HG03378 (cell line): Measurements from ENCODE around the gene PSD.

Source experiments
- ATAC-seq: cut with Tn5 transposase; IDR thresholded peaks from one replicate; pipeline ENCODE4 v1.9.1; 2021; ENCODE audit warnings: mild to moderate bottlenecking, moderate library complexity; ENCODE audit not compliant: unreplicated experiment

PSD gene

DNA sequence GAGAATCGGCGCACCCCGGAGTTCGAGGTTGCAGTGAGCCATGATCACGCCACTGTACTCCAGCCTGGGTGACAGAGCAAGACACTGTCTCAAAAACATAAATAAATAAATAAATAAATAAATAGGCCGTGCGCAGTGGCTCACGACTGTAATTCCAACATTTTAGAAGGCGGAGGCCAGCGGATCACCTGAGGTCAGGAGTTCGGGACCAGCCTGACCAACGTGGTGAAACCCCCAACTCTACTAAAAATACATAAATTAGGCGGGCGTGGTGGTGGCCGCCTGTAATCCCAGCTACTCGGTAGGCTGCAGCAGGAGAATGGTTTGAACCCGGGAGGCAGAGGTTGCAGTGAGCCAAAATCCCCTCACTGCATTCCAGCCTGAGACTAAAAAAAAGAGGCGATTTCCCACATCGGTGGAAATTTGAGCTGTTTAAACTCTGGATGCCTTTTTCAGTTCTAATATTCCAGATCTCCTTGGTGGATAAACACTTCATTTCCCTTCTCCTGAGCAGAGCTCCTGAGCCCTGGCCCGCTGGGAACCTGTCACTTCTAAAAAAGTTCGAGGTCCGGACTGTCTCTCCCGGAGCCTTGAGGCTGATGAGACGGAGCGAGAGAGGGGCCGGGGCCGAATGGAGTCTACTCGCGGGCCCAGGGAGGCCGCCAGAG lies 25.0 kb downstream of the PSD start:
- ATAC-seq = no peak

GRCh38 chr10:102392306-102392705 lies 26.3 kb downstream of the PSD start:
- no peak for ATAC-seq

DNA sequence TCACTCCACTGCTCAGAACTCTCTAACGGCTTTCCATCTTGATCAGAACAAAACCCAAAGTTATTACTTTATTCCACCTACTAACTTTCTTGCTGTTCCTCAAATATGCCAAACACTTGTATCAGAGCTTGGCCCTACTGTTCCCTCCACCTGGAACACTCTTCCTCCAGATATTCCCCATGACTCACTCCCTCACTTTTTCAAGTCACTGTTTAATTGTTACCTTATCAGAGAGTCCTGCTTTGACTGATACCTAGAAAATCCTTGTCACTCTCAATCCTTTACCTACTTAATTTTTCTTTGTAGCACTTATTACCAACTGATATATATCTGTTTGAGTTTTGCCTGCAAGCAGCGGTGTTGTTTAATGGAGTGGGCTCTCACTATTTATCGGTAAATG lies 28.7 kb downstream of the PSD start:
- no peak for ATAC-seq

- ATAC-seq = no peak
Observed at GRCh38 chr10:102384606-102385429, 33.8 kb downstream of the PSD start.

GRCh38 chr10:102384053-102384452 lies 34.5 kb downstream of the PSD start:
- no peak for ATAC-seq

- ATAC-seq = no peak
Observed at GRCh38 chr10:102382871-102383270, 35.7 kb downstream of the PSD start.

GRCh38 chr10:102381983-102382382 lies 36.6 kb downstream of the PSD start:
- ATAC-seq = no peak

DNA sequence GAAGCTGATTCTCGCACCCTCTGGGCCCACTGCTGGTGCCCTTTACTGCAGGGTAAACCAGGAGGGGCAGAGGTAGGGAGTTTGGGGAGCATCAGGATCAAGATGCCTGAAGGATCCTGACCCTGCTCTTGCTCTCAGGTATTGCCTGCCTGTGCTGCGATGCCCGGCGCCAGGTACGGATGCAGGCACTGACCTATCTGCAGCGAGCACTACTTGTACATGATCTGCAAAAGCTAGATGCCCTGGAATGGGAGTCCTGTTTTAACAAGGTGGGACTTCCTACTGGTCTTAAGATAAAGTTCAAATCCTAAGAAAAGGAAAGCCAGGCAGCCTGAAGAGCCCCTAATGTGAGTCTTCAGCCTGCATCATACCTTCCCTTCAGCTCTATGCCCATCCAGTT lies 39.2 kb downstream of the PSD start:
- no peak for ATAC-seq

DNA sequence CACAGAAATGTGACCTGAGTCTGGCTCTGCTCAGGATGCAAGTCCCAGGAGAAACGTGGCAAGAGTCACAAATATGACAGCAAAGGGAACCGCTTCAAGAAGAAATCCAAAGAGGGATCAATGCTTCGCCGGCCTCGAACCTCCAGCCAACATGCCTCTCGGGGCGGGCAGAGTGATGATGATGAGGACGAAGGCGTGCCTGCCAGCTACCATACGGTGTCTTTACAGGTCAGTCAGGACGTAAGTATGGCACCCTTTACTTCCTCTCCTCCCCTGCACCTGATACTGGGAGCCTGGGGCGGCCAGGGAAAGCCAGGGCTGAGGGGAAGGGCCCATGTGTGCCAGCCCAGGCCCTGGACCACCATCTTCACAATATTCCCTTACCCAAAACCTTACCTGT lies 41.7 kb downstream of the PSD start:
- ATAC-seq = no peak

DNA sequence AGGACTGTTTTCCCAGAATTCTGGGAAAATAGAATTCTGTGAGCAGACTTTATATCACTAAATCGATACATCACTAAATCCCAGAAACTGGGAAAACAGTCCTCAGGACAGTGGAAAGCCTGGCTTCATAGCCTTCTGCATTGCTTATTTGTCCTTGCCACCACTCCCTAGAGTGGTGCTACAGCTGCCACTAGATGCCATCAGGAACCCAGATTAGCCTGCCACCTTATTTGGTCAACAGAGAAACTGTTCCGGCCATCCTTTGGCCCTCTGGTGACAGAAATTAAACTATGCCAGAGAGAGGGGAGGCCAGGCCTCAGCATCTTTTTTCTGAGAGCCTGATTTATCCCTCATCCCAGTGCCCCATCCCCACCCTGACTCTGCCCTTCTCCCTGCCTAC lies 42.7 kb downstream of the PSD start:
- no peak for ATAC-seq

DNA sequence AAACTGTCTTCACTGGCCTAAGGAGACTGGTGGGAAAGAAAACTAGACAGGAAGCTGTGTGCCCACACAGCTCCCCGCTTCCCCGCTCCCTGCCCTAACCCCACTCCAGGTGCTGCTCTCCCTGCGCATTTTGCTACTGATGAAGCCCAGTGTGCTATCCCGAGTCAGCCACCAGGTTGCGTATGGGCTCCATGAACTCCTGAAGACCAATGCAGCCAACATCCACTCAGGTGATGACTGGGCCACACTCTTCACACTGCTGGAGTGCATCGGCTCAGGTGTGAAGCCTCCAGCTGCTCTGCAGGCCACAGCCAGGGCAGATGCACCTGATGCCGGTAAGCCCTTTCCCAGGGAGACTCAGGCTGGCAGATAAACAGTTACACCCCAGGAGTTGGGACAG lies 43.3 kb downstream of the PSD start:
- ATAC-seq = no peak

DNA sequence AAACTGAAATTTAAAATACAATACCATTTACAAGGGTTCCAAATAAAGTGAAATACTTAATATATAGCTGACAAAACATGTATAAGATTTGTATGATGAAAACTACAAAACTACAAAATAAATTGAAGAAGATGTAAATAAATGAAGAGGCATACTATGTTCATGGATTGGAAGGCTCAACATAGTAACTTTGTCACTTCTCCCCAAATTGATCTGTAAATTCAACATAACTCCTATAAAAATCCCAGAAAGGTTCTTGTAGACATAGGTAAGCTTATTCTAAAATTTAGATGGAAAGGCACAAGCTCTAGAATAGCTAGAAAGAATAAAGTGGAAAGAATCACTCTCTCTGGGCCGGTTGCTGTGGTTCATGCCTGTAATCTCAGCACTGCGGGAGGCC lies 47.3 kb downstream of the PSD start:
- no peak for ATAC-seq

DNA sequence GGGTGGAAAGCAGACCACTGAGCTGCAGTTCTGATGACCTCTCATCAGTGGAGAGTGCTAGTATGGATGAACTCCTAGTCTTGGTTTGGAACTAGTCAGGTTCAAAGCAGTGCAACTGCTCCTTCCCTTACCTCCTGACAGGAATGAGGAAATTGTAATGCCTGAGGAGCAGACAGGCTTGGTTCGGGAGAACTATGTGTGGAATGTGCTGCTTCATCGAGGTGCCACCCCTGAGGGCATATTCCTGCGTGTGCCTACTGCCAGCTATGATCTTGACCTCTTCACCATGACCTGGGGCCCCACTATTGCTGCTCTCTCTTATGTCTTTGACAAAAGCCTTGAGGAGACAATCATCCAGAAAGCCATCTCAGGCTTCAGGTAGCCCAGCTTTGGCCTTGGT lies 50.5 kb downstream of the PSD start:
- ATAC-seq = no peak

- ATAC-seq = no peak
Observed at GRCh38 chr10:102367441-102367840, 51.1 kb downstream of the PSD start.

DNA sequence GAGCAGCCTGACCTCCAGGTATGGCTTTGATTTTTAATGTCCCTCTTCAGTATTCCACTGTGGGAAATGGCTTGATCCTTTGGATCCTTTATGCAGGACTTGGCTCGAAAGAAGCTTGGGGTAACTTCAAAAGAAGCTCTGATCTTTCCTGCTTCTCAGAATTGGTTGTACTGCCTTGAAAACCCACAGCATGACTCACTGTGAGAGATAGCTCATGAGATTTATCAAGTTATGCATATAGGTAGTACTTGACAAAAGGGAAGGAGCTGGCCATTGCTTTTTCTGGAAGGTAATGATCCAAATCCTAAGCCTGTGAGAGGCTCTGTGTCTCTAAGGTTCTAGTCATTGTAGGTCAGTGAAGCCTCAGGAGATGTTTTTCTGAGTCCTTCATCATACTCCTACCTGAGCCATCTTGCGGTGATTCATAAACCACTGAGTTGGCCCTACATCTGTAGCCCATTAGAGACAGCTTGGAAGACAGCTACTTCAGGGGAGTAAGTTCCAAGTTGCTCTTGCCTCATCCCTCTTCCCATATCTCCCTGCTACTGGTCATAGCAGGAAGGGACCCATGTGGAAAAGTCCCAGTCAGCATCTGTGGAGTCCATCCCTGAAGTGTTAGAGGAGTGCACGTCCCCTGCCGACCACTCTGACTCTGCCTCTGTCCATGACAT lies 59.7 kb downstream of the PSD start:
- ATAC-seq = no peak

DNA sequence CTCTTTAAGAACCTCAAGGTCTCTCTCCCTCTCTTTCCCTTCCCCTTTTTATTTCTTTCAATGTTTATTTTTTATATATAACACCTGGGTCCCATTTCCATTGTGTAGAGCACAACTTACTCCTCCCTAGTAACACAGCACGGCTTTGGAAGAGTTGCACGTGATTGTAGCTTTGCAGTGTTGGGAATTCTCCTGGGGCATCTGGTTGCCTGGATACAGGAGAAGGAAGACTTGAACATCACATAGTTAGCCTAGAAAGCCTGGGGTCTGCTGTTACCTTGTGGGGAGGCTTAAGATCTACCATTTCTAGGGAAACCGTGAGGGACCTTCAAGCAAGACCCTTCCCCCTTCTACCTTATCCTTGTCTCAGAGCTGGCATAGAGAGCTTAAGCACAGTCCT lies 64.1 kb downstream of the PSD start:
- no peak for ATAC-seq
